A549 (cell line): ENCODE results near the gene DDI2. TPM values are rescaled to one million over a fixed set of nuclear protein-coding genes. Genes with fewer than 3 reads are reported as not detected.

Experiments
- ATAC-seq, 2 experiments: fragments of 200-7000 bp in 1 of 2; fragments of >200 bp in 1 of 2; cut with Nextera tagmentation in 1 of 2; cut with Tn5 transposase in 1 of 2; 3 replicates each; pipeline versions ENCODE4 v1.8.0 to v1.9.1; 2018 to 2020; ENCODE audit warnings: mild to moderate bottlenecking in 1 of 2, moderate library complexity in 1 of 2
- CTCF ChIA-PET: fragments of 300-600 bp; sonication (Branson Sonifier 250); formaldehyde crosslinking; extraction: SDS; loops from one replicate; lab custom pipeline; 2021; ENCODE audit warnings: antibody characterized with exemption, inconsistent platforms; lab: Yijun Ruan, JAX
- POLR2A ChIA-PET: fragments of 350-600 bp; formaldehyde crosslinking; extraction: SDS; loops from one replicate; lab custom pipeline; 2021; ENCODE audit warnings: antibody characterized with exemption, inconsistent platforms; lab: Yijun Ruan, JAX
- DNase-seq, 2 experiments: peaks; one replicate each; pipeline versions ENCODE4 v3.0.0 to v3.0.0-alpha.2; 2011 to 2016; ENCODE audit warnings: low read depth in 1 of 2, low spot score in 1 of 2
- FAIRE-seq: peaks from 2 replicates; lab custom pipeline; 2011; peaks lifted over from hg19 to GRCh38; lab: Jason Lieb, UNC
- H3K27ac ChIP-seq, 2 experiments: fragments of >200 bp; sonication (Bioruptor Twin); formaldehyde crosslinking; 3 replicates each; pipeline ENCODE4 v1.5.1; 2016 to 2017
- H3K4me1 ChIP-seq: fragments of >200 bp; sonication (Bioruptor Twin); formaldehyde crosslinking; 3 replicates; pipeline ENCODE4 v1.6.1; 2016
- H3K4me2 ChIP-seq: fragments of >200 bp; sonication (Bioruptor Twin); formaldehyde crosslinking; 3 replicates; pipeline ENCODE4 v1.6.1; 2016
- H3K4me3 ChIP-seq: fragments of >200 bp; sonication (Bioruptor Twin); formaldehyde crosslinking; 3 replicates; pipeline ENCODE4 v1.5.1; 2016
- H3K9me3 ChIP-seq: fragments of >200 bp; sonication (Bioruptor Twin); formaldehyde crosslinking; 3 replicates; pipeline ENCODE4 v1.6.1; 2016
- CBX8 ChIP-seq: fragments of 200-600 bp; sonication (generic); IDR thresholded peaks from 2 replicates; pipeline ENCODE4 v1.6.1; 2016
- CHD2 ChIP-seq: fragments of 150-350 bp; IDR thresholded peaks from 2 replicates; pipeline ENCODE4 v1.6.1; 2014; ENCODE audit warnings: low read length; ENCODE audit not compliant: partially characterized antibody
- FOXS1 ChIP-seq: fragments of 250-450 bp; sonication (Bioruptor Pico); IDR thresholded peaks from 2 replicates; pipeline ENCODE4 v1.5.0; 2020; ENCODE audit warnings: mild to moderate bottlenecking, moderate library complexity
- HEYL ChIP-seq: fragments of 250-450 bp; sonication (Bioruptor Pico); IDR thresholded peaks from 2 replicates; pipeline ENCODE4 v1.8.0; 2021; ENCODE audit warnings: mild to moderate bottlenecking, moderate library complexity
- HOXB5 ChIP-seq: fragments of 250-450 bp; sonication (Bioruptor Pico); IDR thresholded peaks from 2 replicates; pipeline ENCODE4 v1.5.0; 2020; ENCODE audit warnings: mild to moderate bottlenecking, moderate library complexity
- JUNB ChIP-seq: fragments of >200 bp; sonication (Bioruptor Twin); formaldehyde crosslinking; IDR thresholded peaks from 2 replicates; pipeline ENCODE4 v1.6.1; 2016
- MAFK ChIP-seq: fragments of 450-650 bp; IDR thresholded peaks from 2 replicates; pipeline ENCODE4 v1.6.1; 2014; ENCODE audit not compliant: partially characterized antibody
- MAZ ChIP-seq: fragments of 150-350 bp; IDR thresholded peaks from 2 replicates; pipeline ENCODE4 v1.6.1; 2014; ENCODE audit warnings: antibody characterized with exemption, low read depth, low read length, borderline replicate concordance
- MYC ChIP-seq: IDR thresholded peaks from 2 replicates; pipeline ENCODE4 v1.6.1; 2012; ENCODE audit warnings: mild to moderate bottlenecking, inconsistent platforms, low read length, improper control_type of control experiment, borderline replicate concordance
- PHF8 ChIP-seq: fragments of 200-600 bp; sonication (generic); IDR thresholded peaks from 2 replicates; pipeline ENCODE4 v1.6.1; 2016; ENCODE audit warnings: low read depth, mild to moderate bottlenecking, antibody characterized with exemption, moderate library complexity, borderline replicate concordance
- RARB ChIP-seq: fragments of 250-450 bp; sonication (Bioruptor Pico); IDR thresholded peaks from 2 replicates; pipeline ENCODE4 v1.8.0; 2021; ENCODE audit warnings: mild to moderate bottlenecking, moderate library complexity
- RNF2 ChIP-seq: fragments of 200-600 bp; sonication (generic); IDR thresholded peaks from 2 replicates; pipeline ENCODE4 v1.6.1; 2016; ENCODE audit warnings: low read depth, mild to moderate bottlenecking, antibody characterized with exemption, moderate library complexity, borderline replicate concordance
- TFCP2L1 ChIP-seq: fragments of 250-450 bp; sonication (Bioruptor Pico); IDR thresholded peaks from 2 replicates; pipeline ENCODE4 v1.5.0; 2021; ENCODE audit warnings: mild to moderate bottlenecking
- TP53 ChIP-seq: fragments of 250-450 bp; sonication (Bioruptor Pico); IDR thresholded peaks from 2 replicates; pipeline ENCODE4 v1.5.0; 2021; ENCODE audit warnings: mild to moderate bottlenecking, moderate library complexity
- ZC3H11A ChIP-seq: fragments of 450-650 bp; IDR thresholded peaks from 2 replicates; pipeline ENCODE4 v1.6.1; 2014; ENCODE audit warnings: antibody characterized with exemption, mild to moderate bottlenecking
- ZFP36 ChIP-seq: fragments of 450-650 bp; IDR thresholded peaks from 2 replicates; pipeline ENCODE4 v1.6.1; 2014; ENCODE audit warnings: borderline replicate concordance; ENCODE audit not compliant: partially characterized antibody
- WGBS: methylation state at CpG from one replicate; pipeline ENCODE4 v1.1.6; 2017; ENCODE audit errors: missing lambda C conversion rate; 5-methylcytosine and 5-hydroxymethylcytosine counted together
- polyA plus RNA-seq, 4 experiments: library from polyadenylated mRNA; depleted of rRNA in 3 of 4; stranded (reverse); fragments of >200 nt; fragmentation: RNase III in 1 of 4; extraction: RNeasy Plus Mini Kit Qiagen cat#74134 plus additional on column Dnase treatment in 1 of 4; gene quantifications; 2 replicates in 3 of 4; 3 replicates in 1 of 4; pipeline ENCODE4 v1.2.3, GENCODE V29; 2011 to 2017
- TF ChIP-seq, protein P1 (sequence below): IDR thresholded peaks from 2 replicates; pipeline ENCODE4 v1.6.1; 2012
- TF ChIP-seq, protein P2 (sequence below): fragments of >200 bp; sonication (Bioruptor Twin); formaldehyde crosslinking; IDR thresholded peaks from 3 replicates; pipeline ENCODE4 v1.6.1; 2016
- TF ChIP-seq, protein P3 (sequence below): fragments of 200-600 bp; sonication (generic); IDR thresholded peaks from 2 replicates; pipeline ENCODE4 v1.6.1; 2016; ENCODE audit warnings: antibody characterized with exemption, mild to moderate bottlenecking, moderate library complexity
- TF ChIP-seq, protein P4 (sequence below): fragments of 150-350 bp; IDR thresholded peaks from 2 replicates; pipeline ENCODE4 v1.6.1; 2014; ENCODE audit warnings: low read depth, mild to moderate bottlenecking, low read length

DDI2 gene
- polyA plus RNA-seq, 2 of the 4 experiments (the other 2 are of a cell fraction): 6.3 to 8.6 TPM

DNA sequence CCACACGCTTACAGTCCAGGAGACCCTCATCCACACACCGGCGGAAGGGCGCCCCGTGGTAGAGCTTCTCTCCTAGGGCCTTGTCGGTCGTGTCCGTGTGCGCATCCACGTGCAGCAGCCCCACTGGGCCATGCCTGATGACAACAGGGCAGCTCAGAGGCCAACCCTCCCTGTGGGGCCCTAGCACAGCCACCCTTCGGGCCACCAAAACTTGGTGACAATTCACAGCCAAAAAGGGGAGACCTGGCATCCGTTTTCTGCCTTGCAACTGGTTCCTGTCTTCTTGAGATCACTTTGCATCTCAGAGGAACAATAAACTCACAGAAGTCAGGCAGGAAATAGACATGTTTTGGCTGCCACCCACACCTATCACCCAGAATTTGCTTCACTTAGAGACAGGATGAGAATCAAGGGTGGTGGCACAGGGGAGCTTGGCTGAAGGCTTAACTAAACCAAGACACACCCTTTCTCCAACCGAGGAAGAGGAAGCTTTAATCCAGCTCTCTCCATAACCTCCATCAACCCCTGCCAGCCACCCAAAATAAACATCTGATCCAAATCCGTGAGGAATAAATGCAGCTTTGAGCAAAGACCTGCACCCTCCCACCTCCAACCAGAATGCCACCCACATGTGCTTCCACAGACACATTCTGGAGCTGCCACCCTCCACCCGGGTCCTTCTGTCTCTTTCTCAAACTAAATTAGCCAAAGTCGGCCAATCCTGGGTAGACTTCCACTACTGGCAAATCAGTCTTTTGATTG is 38.2 kb upstream of the DDI2 start:
- DNase-seq (no peak), ATAC-seq (no peak)
- 0 out of 3 replicates have a peak, but pooled peaks cover 5% of the 10 kb centered on the region for H3K4me1 ChIP-seq
- H3K9me3 ChIP-seq: no peaks in the 10 kb centered on the region
- TF ChIP-seq HEYL (CRISPR knock-in tag): no peak
- no peak for TF ChIP-seq CBX8
- no peak for TF ChIP-seq MAZ
- TF ChIP-seq, all 56 proteins: peak for 0
- no peak overlapping the region for H3K4me2 ChIP-seq
- CTCF ChIA-PET: interaction anchor here (0.6 kb wide), 1 partner anchor 47 kb away, joined by 3 read pairs; no protein-coding TSS in a partner anchor
- POLR2A ChIA-PET: no interaction called here
- no peak overlapping the region for H3K4me3 ChIP-seq
- 81% methylated on average over 14 of the region's 16 CpGs for WGBS
- no peak for FAIRE-seq
- no peak overlapping the region for H3K27ac ChIP-seq

DNA sequence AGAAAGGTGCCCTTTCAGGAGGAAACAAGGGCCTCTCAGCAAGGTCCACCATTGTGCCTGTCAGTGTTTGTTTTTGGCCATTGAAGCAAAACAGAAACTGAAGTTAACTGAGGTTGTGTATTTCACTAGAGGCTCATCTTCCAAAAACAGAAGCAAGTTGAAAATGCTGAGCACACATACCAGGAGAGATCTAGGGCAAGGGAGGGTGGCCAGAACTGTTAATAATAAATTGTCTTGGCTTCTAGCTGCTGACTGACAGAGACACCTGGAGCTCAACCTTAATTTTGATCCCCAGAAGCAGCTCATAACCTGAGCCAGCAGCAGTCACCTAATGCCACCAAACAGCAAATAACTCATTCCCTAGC is 37.6 kb upstream of the DDI2 start:
- DNase-seq (no peak), ATAC-seq (no peak), FAIRE-seq (no peak)
- no peak overlapping the region for H3K4me3 ChIP-seq
- H3K9me3 ChIP-seq: no peaks in the 10 kb centered on the region
- TF ChIP-seq, protein P1, sequence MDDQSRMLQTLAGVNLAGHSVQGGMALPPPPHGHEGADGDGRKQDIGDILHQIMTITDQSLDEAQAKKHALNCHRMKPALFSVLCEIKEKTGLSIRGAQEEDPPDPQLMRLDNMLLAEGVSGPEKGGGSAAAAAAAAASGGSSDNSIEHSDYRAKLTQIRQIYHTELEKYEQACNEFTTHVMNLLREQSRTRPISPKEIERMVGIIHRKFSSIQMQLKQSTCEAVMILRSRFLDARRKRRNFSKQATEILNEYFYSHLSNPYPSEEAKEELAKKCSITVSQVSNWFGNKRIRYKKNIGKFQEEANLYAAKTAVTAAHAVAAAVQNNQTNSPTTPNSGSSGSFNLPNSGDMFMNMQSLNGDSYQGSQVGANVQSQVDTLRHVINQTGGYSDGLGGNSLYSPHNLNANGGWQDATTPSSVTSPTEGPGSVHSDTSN: no peak
- TF ChIP-seq MYC: no peak
- TF ChIP-seq HEYL (CRISPR knock-in tag): no peak
- TF ChIP-seq RNF2: no peak
- no peak for TF ChIP-seq MAZ
- no peak for TF ChIP-seq JUNB
- TF ChIP-seq, protein P2, sequence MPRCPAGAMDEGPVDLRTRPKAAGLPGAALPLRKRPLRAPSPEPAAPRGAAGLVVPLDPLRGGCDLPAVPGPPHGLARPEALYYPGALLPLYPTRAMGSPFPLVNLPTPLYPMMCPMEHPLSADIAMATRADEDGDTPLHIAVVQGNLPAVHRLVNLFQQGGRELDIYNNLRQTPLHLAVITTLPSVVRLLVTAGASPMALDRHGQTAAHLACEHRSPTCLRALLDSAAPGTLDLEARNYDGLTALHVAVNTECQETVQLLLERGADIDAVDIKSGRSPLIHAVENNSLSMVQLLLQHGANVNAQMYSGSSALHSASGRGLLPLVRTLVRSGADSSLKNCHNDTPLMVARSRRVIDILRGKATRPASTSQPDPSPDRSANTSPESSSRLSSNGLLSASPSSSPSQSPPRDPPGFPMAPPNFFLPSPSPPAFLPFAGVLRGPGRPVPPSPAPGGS: no peak
- TF ChIP-seq HOXB5: no peak
- TF ChIP-seq ZFP36: no peak
- TF ChIP-seq MAFK: no peak
- no peak for TF ChIP-seq ZC3H11A
- TF ChIP-seq CBX8: no peak
- no peak for TF ChIP-seq FOXS1 (CRISPR knock-in tag)
- TF ChIP-seq TP53: no peak
- TF ChIP-seq, protein P3, sequence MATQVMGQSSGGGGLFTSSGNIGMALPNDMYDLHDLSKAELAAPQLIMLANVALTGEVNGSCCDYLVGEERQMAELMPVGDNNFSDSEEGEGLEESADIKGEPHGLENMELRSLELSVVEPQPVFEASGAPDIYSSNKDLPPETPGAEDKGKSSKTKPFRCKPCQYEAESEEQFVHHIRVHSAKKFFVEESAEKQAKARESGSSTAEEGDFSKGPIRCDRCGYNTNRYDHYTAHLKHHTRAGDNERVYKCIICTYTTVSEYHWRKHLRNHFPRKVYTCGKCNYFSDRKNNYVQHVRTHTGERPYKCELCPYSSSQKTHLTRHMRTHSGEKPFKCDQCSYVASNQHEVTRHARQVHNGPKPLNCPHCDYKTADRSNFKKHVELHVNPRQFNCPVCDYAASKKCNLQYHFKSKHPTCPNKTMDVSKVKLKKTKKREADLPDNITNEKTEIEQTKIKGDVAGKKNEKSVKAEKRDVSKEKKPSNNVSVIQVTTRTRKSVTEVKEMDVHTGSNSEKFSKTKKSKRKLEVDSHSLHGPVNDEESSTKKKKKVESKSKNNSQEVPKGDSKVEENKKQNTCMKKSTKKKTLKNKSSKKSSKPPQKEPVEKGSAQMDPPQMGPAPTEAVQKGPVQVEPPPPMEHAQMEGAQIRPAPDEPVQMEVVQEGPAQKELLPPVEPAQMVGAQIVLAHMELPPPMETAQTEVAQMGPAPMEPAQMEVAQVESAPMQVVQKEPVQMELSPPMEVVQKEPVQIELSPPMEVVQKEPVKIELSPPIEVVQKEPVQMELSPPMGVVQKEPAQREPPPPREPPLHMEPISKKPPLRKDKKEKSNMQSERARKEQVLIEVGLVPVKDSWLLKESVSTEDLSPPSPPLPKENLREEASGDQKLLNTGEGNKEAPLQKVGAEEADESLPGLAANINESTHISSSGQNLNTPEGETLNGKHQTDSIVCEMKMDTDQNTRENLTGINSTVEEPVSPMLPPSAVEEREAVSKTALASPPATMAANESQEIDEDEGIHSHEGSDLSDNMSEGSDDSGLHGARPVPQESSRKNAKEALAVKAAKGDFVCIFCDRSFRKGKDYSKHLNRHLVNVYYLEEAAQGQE: no peak
- TF ChIP-seq, protein P4, sequence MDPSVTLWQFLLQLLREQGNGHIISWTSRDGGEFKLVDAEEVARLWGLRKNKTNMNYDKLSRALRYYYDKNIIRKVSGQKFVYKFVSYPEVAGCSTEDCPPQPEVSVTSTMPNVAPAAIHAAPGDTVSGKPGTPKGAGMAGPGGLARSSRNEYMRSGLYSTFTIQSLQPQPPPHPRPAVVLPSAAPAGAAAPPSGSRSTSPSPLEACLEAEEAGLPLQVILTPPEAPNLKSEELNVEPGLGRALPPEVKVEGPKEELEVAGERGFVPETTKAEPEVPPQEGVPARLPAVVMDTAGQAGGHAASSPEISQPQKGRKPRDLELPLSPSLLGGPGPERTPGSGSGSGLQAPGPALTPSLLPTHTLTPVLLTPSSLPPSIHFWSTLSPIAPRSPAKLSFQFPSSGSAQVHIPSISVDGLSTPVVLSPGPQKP: no peak
- no peak for TF ChIP-seq RARB (CRISPR knock-in tag)
- no peak for TF ChIP-seq TFCP2L1 (CRISPR knock-in tag)
- TF ChIP-seq CHD2: no peak
- no peak for TF ChIP-seq PHF8
- no peak overlapping the region for H3K4me2 ChIP-seq
- H3K4me1 ChIP-seq: 0 out of 3 replicates have a peak, but pooled peaks cover 5% of the 10 kb centered on the region
- no peak overlapping the region for H3K27ac ChIP-seq
- CTCF ChIA-PET: no interaction called here
- POLR2A ChIA-PET: no interaction called here
